Astrocyte of the cerebellum (primary cell): Measurements from ENCODE around the gene ARHGEF5.
"Not testable (repeated sequence)": the region's sequence is repeated elsewhere in the genome, so short reads cannot be mapped to it uniquely, and the experiment has no call there.

ENCODE experiments used
- DNase-seq: peaks from one replicate; pipeline ENCODE4 v3.0.0-alpha.2; 2011; ENCODE audit warnings: low read depth
- H3K4me3 ChIP-seq: 2 replicates; pipeline ENCODE4 v1.5.1; 2011; ENCODE audit warnings: mild to moderate bottlenecking, low read depth, low read length, moderate library complexity
- in situ Hi-C: cut with HindIII; loops from 2 replicates; pipeline ENCODE4 v1.10.0; 2017; ENCODE audit warnings: low sequenced_read_pairs
- TF ChIP-seq, protein P1 (sequence below): IDR thresholded peaks from 2 replicates; pipeline ENCODE4 v1.5.1; 2012; ENCODE audit warnings: low read length, low read depth, moderate library complexity, mild to moderate bottlenecking; ENCODE audit errors: missing control alignments

ARHGEF5 gene

DNA sequence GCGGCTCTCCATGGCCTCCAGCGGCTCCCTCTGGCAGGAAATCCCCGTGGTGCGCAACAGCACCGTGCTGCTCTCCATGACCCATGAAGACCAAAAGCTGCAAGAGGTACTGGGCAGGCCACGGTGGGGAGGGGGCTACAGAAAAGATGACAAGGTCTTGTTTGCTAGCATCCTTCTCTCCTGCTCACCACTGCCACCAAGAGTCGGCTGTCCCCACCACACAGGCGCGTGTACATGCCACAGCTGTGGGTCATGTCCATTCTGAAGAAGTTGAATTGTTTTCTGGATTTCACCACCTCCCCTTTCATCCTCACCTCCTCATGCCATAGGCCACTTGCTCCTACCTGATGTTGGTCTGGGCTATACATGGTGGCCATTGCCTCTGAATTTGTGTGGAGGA lies 12.0 kb downstream of the ARHGEF5 start:
- H3K4me3 ChIP-seq, DNase-seq, in situ Hi-C loops: not testable (repeated sequence)

DNA sequence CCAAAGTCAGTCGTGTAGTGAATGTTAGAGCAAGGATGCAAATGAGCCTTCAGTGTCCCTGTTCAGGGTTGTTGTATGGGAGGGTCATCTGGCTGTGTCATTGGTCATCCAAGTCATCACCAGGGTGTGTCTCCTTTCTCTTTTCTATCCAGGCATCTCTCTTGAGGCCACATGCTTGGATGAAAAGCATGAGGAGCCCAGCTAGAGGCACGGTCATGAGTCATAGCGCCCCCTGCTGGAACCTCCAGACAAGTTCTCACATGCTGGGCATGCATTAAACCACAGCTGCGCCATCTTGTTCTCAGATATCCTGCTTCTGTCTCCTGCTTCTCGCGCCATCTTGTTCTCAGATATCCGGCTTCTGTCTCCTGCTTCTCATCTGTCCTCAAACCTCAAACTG lies 14.0 kb downstream of the ARHGEF5 start:
- in situ Hi-C loops, DNase-seq: not testable (repeated sequence)

DNA sequence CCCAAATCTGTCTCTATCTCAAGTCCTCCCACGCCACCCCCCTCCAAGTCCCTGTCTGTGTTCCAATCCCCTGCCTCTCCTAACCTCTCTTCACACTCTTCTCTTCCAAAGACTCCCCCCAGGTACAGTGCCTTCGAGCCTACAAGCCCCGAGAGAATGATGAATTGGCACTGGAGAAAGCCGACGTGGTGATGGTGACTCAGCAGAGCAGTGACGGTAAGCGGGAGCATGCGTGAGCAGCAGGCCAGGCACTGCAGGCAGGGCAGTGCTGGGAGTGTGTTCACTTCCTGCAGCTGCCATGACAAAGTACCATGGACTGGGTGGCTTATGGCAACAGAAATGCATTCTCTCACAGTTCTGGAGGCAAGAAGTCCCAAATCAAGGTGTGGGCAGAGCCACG lies 23.4 kb downstream of the ARHGEF5 start:
- no peak overlapping the region for H3K4me3 ChIP-seq
- no peak for DNase-seq
- TF ChIP-seq, protein P1, sequence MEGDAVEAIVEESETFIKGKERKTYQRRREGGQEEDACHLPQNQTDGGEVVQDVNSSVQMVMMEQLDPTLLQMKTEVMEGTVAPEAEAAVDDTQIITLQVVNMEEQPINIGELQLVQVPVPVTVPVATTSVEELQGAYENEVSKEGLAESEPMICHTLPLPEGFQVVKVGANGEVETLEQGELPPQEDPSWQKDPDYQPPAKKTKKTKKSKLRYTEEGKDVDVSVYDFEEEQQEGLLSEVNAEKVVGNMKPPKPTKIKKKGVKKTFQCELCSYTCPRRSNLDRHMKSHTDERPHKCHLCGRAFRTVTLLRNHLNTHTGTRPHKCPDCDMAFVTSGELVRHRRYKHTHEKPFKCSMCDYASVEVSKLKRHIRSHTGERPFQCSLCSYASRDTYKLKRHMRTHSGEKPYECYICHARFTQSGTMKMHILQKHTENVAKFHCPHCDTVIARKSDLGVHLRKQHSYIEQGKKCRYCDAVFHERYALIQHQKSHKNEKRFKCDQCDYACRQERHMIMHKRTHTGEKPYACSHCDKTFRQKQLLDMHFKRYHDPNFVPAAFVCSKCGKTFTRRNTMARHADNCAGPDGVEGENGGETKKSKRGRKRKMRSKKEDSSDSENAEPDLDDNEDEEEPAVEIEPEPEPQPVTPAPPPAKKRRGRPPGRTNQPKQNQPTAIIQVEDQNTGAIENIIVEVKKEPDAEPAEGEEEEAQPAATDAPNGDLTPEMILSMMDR: no peak
- in situ Hi-C loops: no loop called here

More for the DNA sequence above, 14.0 kb downstream of the ARHGEF5 start:
- H3K4me3 ChIP-seq: not testable (repeated sequence)

DNA sequence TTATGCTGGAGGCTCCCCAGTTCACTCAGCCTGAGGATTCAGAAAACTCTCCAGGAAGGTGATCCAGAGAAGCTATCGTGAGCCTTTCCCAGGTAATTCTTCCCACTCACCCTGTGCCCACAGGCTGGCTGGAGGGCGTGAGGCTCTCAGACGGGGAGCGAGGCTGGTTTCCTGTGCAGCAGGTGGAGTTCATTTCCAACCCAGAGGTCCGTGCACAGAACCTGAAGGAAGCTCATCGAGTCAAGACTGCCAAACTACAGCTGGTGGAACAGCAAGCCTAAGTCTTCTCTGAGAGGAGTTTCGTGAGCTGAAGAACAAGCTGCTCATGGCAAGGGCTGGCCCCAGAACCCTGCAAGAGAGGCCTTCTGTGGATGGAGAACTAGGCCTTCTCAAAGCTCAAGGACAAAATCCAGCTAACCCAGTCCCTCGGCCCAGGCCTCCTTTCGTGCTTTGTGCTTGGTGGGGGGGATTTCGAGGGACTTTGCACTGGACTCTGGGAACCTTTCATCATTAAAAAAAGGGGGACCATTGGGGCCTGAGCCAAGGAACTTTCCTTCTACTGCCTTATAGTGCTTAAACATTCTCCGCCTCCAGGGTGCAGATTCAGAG lies 24.7 kb downstream of the ARHGEF5 start:
- TF ChIP-seq, protein P1: no peak
- no peak for DNase-seq
- no peak overlapping the region for H3K4me3 ChIP-seq
- in situ Hi-C loops: no loop called here

DNA sequence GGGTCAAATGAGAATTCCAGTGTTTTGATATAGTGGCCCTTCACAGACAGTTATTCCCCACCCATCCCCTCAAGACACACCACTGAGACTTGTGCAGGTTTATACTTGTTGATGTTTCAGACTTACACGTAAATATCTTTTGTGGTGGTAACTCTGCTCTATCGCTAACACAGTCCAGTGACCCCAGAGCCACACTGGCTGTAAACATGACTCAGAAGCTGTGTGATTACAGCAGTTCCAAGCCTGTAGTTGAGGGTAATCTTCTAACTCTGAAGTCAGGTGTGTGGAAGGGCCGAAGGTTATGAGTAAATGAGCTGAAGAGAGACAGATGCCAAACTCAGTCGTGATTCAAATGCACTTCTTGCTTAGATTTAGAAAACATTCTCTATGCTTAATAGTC lies 28.9 kb downstream of the ARHGEF5 start:
- DNase-seq: no peak
- TF ChIP-seq, protein P1: no peak
- no peak overlapping the region for H3K4me3 ChIP-seq
- in situ Hi-C loops: no loop called here

DNA sequence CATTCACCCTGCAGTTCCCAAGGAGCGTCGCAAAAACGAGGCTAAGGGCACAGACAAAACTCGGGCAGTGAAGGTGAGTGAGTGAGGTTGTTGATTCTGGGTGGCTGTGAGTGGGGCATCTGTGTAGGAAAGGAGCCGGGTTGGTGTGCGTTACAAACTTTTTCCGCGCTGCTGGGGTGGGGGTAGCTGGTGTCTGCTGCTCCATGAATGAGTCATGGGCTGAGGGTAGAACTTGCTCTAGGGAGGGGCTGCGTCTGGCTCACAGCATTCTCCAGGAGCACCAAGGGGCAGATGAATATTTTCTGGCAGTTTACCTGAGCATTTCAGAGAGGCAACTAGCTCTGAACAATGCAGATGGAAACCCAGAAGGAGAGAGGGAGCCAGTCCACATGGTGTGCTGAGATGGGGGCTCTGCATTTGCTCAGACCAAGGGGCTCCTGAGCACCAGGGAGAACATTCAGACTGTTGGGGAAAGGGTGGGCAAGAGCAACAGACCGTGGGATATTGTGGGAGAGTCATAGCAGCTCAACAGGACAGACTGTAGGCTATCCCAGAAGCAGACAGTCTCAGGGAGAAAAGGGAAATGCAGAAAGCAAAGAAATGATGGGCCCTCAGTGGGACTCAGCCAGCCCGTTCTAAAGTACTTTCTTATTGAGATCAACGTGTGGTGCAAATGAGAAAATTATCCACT lies 29.5 kb downstream of the ARHGEF5 start:
- H3K4me3 ChIP-seq: no peak overlapping the region
- in situ Hi-C loops: no loop called here
- TF ChIP-seq, protein P1: no peak
- DNase-seq: no peak

DNA sequence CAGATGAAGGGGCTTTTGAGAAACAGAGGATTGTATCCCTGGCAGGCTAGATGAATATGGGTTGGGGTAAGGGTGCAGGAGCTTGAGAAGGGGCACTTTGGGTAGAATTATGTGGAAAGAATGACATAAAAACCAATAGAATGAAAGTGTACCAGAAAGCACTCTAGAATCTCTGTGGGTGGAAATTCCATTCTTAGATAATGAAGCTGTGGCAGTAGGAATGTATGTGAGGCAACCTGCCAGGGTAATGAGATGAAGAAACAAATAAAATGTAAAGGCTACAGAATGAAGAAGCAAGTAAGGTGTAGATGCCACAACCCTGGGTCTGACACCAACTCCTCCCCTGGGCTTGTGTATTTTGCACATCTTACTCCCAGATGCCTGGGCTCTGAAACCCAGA lies 31.5 kb downstream of the ARHGEF5 start:
- TF ChIP-seq, protein P1: no peak

More for the DNA sequence above, 31.5 kb downstream of the ARHGEF5 start:
- in situ Hi-C loops: no loop called here
- no peak overlapping the region for H3K4me3 ChIP-seq
- DNase-seq: peak; percentile 70
